OCI-LY1 (cell line): ENCODE data around the gene TUBB2B.

ENCODE experiments used
- H2AFZ ChIP-seq: fragments of 200-600 bp; sonication (generic), shearing (Covaris generic); 2 replicates; pipeline ENCODE4 v1.6.0; 2014; ENCODE audit warnings: antibody characterized with exemption, mild to moderate bottlenecking, low read length
- H3F3A ChIP-seq: fragments of 200-600 bp; sonication (generic), shearing (Covaris generic); 2 replicates; pipeline ENCODE4 v1.6.0; 2014; ENCODE audit warnings: mild to moderate bottlenecking, antibody characterized with exemption, low read length, moderate library complexity; ENCODE audit not compliant: insufficient read depth
- H3K27ac ChIP-seq: fragments of 200-600 bp; sonication (generic); 2 replicates; pipeline ENCODE4 v1.5.1; 2014; ENCODE audit warnings: low read length, mixed run types, mild to moderate bottlenecking, low read depth; ENCODE audit not compliant: poor library complexity, severe bottlenecking
- H3K27me3 ChIP-seq: fragments of 200-600 bp; sonication (generic); 2 replicates; pipeline ENCODE4 v1.6.0; 2014; ENCODE audit warnings: antibody characterized with exemption, mild to moderate bottlenecking, low read length, moderate library complexity; ENCODE audit not compliant: insufficient read depth
- H3K36me3 ChIP-seq: fragments of 200-600 bp; sonication (generic); 2 replicates; pipeline ENCODE4 v1.6.1; 2014; ENCODE audit warnings: mild to moderate bottlenecking, antibody characterized with exemption, low read length, moderate library complexity, mixed read lengths; ENCODE audit not compliant: insufficient read depth
- H3K4me1 ChIP-seq: fragments of 200-600 bp; sonication (generic); 2 replicates; pipeline ENCODE4 v1.5.1; 2014; ENCODE audit warnings: mild to moderate bottlenecking, low read length, moderate library complexity; ENCODE audit not compliant: insufficient read depth, severe bottlenecking
- H3K4me2 ChIP-seq: fragments of 200-600 bp; sonication (generic), shearing (Covaris generic); 2 replicates; pipeline ENCODE4 v1.6.1; 2014; ENCODE audit warnings: low read length
- H3K4me3 ChIP-seq: fragments of 200-600 bp; sonication (generic); 2 replicates; pipeline ENCODE4 v1.5.1; 2014; ENCODE audit warnings: low read length, low read depth, mild to moderate bottlenecking, mixed read lengths; ENCODE audit not compliant: poor library complexity, severe bottlenecking
- H3K79me2 ChIP-seq: fragments of 200-600 bp; shearing (Covaris generic); 2 replicates; pipeline ENCODE4 v1.6.1; 2016; ENCODE audit warnings: mixed run types, low read length, mixed read lengths; ENCODE audit not compliant: insufficient read depth
- H3K9ac ChIP-seq: fragments of 200-600 bp; sonication (generic), shearing (Covaris generic); 2 replicates; pipeline ENCODE4 v1.6.1; 2014; ENCODE audit warnings: mild to moderate bottlenecking, low read length, mixed read lengths
- H3K9me2 ChIP-seq: fragments of 200-600 bp; sonication (generic), shearing (Covaris generic); 2 replicates; pipeline ENCODE4 v1.6.1; 2014; ENCODE audit warnings: low read depth, mild to moderate bottlenecking, low read length, mixed read lengths
- H3K9me3 ChIP-seq: fragments of 200-600 bp; shearing (Covaris generic); 2 replicates; pipeline ENCODE4 v1.6.1; 2014; ENCODE audit warnings: low read length, mixed read lengths
- H4K20me1 ChIP-seq: fragments of 200-600 bp; sonication (generic), shearing (Covaris generic); 2 replicates; pipeline ENCODE4 v1.6.0; 2016; ENCODE audit warnings: mild to moderate bottlenecking, low read length; ENCODE audit not compliant: insufficient read depth
- CTCF ChIP-seq: fragments of 200-600 bp; sonication (generic), shearing (Covaris generic); IDR thresholded peaks from 2 replicates; pipeline ENCODE4 v1.5.1; 2017; ENCODE audit warnings: mild to moderate bottlenecking, antibody characterized with exemption, low read length, moderate library complexity, mixed read lengths
- EZH2 ChIP-seq: fragments of 200-600 bp; sonication (generic), shearing (Covaris generic); IDR thresholded peaks from 2 replicates; pipeline ENCODE4 v1.8.0; 2017; ENCODE audit warnings: borderline replicate concordance, mixed run types, mild to moderate bottlenecking, antibody characterized with exemption, low read length, moderate library complexity, mixed read lengths

Gene TUBB2B

DNA sequence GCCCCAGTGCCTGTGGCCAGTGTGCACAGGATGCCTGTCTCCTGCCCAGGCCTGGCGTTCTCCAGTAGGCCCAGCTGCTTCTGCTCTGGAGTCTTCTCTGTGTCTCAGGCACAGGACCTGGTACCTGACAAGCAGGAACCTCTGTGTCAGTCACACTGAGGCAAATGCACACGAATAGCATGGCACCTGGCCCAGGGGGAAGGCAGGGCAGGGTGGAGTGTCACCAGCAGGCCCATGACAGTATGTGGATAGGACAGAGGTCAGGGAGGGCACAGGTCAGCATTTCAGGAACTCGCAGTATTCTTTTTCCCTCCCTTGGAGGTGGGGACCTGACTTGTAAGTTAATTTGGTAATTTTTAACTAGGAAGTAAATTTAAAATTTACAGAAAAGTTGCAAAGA lies 36.9 kb upstream of the TUBB2B start:
- Histone ChIP-seq H3K36me3 (peaks cover 73% of the 10 kb centered on the region), H3K4me3 (no peak overlapping the region), H3K27me3 (no peaks in the 10 kb centered on the region), H2AFZ (no peak overlapping the region), H3K9me2 (no peaks in the 10 kb centered on the region), H3K27ac (no peak overlapping the region), H3K4me1 (peaks cover 24% of the 10 kb centered on the region), H3K4me2 (no peak overlapping the region), H4K20me1 (no peaks in the 10 kb centered on the region), H3K9me3 (no peaks in the 10 kb centered on the region), H3K9ac (no peak overlapping the region), H3F3A (no peaks in the 10 kb centered on the region), H3K79me2 (peaks cover 30% of the 10 kb centered on the region)
- no peak for TF ChIP-seq EZH2

DNA sequence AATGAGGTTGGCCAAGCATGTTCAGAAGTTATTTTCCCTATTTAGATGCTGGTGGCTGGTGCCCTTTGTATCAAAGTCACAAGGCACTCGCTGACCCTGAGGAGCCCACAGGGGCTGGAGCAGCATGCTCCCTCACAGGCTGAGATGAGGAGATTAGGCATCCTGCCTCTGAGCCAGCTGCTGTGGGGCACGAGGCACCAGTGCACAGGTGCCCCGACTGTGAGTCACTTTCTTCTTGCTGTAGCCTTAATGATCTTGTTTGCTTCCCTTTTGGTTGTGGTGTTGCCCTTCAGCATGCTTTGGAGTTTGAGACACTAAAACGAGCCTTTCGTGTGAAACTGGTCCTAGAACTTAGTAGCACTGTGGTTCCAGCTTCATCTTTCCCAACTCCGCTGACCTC lies 35.6 kb upstream of the TUBB2B start:
- Histone ChIP-seq H3K27ac (no peak overlapping the region), H4K20me1 (no peaks in the 10 kb centered on the region), H3K36me3 (peaks cover 61% of the 10 kb centered on the region), H3F3A (no peaks in the 10 kb centered on the region), H3K9me2 (no peaks in the 10 kb centered on the region), H3K79me2 (peaks cover 32% of the 10 kb centered on the region), H2AFZ (no peak overlapping the region), H3K9ac (no peak overlapping the region), H3K9me3 (no peaks in the 10 kb centered on the region), H3K4me1 (peaks cover 24% of the 10 kb centered on the region), H3K4me3 (no peak overlapping the region), H3K27me3 (no peaks in the 10 kb centered on the region), H3K4me2 (no peak overlapping the region)
- TF ChIP-seq EZH2 (no peak), CTCF (no peak)

GRCh38 chr6:3261921-3262320 lies 34.5 kb upstream of the TUBB2B start:
- no peaks in the 10 kb centered on the region for H3K9me3 ChIP-seq
- no peak overlapping the region for H3K27ac ChIP-seq
- no peak overlapping the region for H3K4me3 ChIP-seq
- peaks cover 24% of the 10 kb centered on the region for H3K4me1 ChIP-seq
- H3K79me2 ChIP-seq: peaks cover 32% of the 10 kb centered on the region
- no peak overlapping the region for H3K4me2 ChIP-seq
- no peak overlapping the region for H2AFZ ChIP-seq
- H3K36me3 ChIP-seq: peaks cover 51% of the 10 kb centered on the region
- TF ChIP-seq CTCF (no peak), EZH2 (no peak)
- H3K9ac ChIP-seq: no peak overlapping the region
- no peaks in the 10 kb centered on the region for H3K9me2 ChIP-seq
- no peaks in the 10 kb centered on the region for H3F3A ChIP-seq
- no peaks in the 10 kb centered on the region for H4K20me1 ChIP-seq
- H3K27me3 ChIP-seq: no peaks in the 10 kb centered on the region

DNA sequence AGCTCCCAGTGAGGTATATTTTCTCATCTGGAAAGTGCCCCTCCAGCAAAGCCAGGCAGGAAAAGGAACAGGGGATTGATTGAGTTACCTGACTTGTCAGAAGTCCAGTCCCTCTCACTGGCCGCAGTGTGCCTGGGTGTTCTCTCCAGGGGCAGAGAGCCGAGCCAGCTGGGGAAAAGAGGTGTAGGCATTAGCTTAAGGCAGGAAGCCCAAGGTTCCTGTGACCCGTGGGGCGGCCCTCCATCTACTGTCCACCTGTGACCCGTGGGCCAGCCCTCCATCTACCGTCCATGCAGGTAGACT lies 34.0 kb upstream of the TUBB2B start:
- Histone ChIP-seq H3K9ac (no peak overlapping the region), H3K9me3 (no peaks in the 10 kb centered on the region)

More for the DNA sequence above, 34.0 kb upstream of the TUBB2B start:
- Histone ChIP-seq H3K4me1 (peaks cover 24% of the 10 kb centered on the region), H3K27me3 (no peaks in the 10 kb centered on the region), H3K36me3 (peaks cover 51% of the 10 kb centered on the region), H4K20me1 (no peaks in the 10 kb centered on the region), H3K4me2 (no peak overlapping the region; the same call in 1 of the 2 replicates), H3K27ac (no peak overlapping the region), H3K79me2 (peaks cover 32% of the 10 kb centered on the region), H3F3A (no peaks in the 10 kb centered on the region), H3K9me2 (no peaks in the 10 kb centered on the region), H3K4me3 (no peak overlapping the region), H2AFZ (no peak overlapping the region)
- TF ChIP-seq CTCF (no peak), EZH2 (no peak)
